ENCODE data around the gene GRK2. TPM values are rescaled to one million over a fixed set of nuclear protein-coding genes. Genes with fewer than 3 reads are reported as not detected.

The GRK2 gene
- total RNA-seq, 2 donors from 2014 or later = 379 to 422 TPM

Other genes starting within 250 kb of the GRK2 start
- gene SYT12, start 243.3 kb upstream of the GRK2 start, total RNA-seq = not detected
- gene RHOD, start 209.6 kb upstream of the GRK2 start, total RNA-seq = 1 to 10 TPM; 2.6 to 3.4 TPM
- 100 to 1,000 TPM; 104 to 107 TPM for gene KDM2A, start 147.2 kb upstream of the GRK2 start, total RNA-seq
- 10 to 100 TPM; 78.5 to 90.9 TPM for gene ANKRD13D, start 22.8 kb downstream of the GRK2 start, total RNA-seq
- 10 to 100 TPM; 13.3 to 20.3 TPM for gene SSH3, start 37.1 kb downstream of the GRK2 start, total RNA-seq
- gene POLD4, start 87.1 kb downstream of the GRK2 start, total RNA-seq = 10 to 100 TPM; 68.5 to 74.1 TPM
- gene CLCF1, start 107.1 kb downstream of the GRK2 start, total RNA-seq = under 1 TPM; 0.22 to 0.93 TPM
- gene RAD9A, start 125.5 kb downstream of the GRK2 start, total RNA-seq = 10 to 100 TPM; 36.7 to 41.2 TPM
- 100 to 1,000 TPM; 211 to 244 TPM for gene PPP1CA, start 135.4 kb downstream of the GRK2 start, total RNA-seq
- 100 to 1,000 TPM in 1 of 2 donors, 10 to 100 TPM in 1; 93.3 to 120 TPM for gene TBC1D10C, start 137.6 kb downstream of the GRK2 start, total RNA-seq
- gene CARNS1, start 149.2 kb downstream of the GRK2 start, total RNA-seq = 1 to 10 TPM; 3.8 to 5.0 TPM
- gene RPS6KB2, start 162.0 kb downstream of the GRK2 start, total RNA-seq = 10 to 100 TPM; 55.0 to 56.1 TPM
- gene PTPRCAP, start 171.2 kb downstream of the GRK2 start, total RNA-seq = 100 to 1,000 TPM in 1 of 2 donors, 10 to 100 TPM in 1; 94.5 to 119 TPM
- 10 to 100 TPM; 58.2 to 91.9 TPM for gene CORO1B, start 177.0 kb downstream of the GRK2 start, total RNA-seq
- not detected for gene GPR152, start 186.3 kb downstream of the GRK2 start, total RNA-seq
- gene CABP4, start 188.9 kb downstream of the GRK2 start, total RNA-seq = 10 to 100 TPM in 1 of 2 donors, 1 to 10 TPM in 1; 8.9 to 10.4 TPM
- 10 to 100 TPM; 53.2 to 59.7 TPM for gene TMEM134, start 202.8 kb downstream of the GRK2 start, total RNA-seq
- gene AIP, start 216.6 kb downstream of the GRK2 start, total RNA-seq = 100 to 1,000 TPM; 172 to 184 TPM
- gene PITPNM1, start 238.9 kb downstream of the GRK2 start, total RNA-seq = 100 to 1,000 TPM in 1 of 2 donors, 10 to 100 TPM in 1; 94.3 to 118 TPM
- gene CDK2AP2, start 241.7 kb downstream of the GRK2 start, total RNA-seq = 100 to 1,000 TPM; 103 to 137 TPM

All from activated T-cell treated with anti-CD3 and anti-CD28 coated beads, Interleukin-2, amount 50 U/mL, for 72 hours (primary cell).